RWPE1 (cell line): ENCODE data around the gene COL6A1.

ENCODE experiments used
- CTCF ChIA-PET: fragments of 350-600 bp; sonication (Branson Sonifier 250); formaldehyde crosslinking; extraction: SDS; loops from one replicate; lab custom pipeline; 2021; lab: Yijun Ruan, JAX
- POLR2A ChIA-PET: fragments of 400-600 bp; formaldehyde crosslinking; extraction: SDS; loops from one replicate; lab custom pipeline; 2020; ENCODE audit warnings: antibody characterized with exemption; ENCODE audit not compliant: low non-redundant PET; lab: Yijun Ruan, JAX
- DNase-seq: peaks from one replicate; pipeline ENCODE4 v3.0.0; 2012; ENCODE audit warnings: low spot score
- H3K27ac ChIP-seq: fragments of 450-650 bp; 2 replicates; pipeline ENCODE4 v1.5.1; 2017
- TF ChIP-seq, protein P1 (sequence below): fragments of 450-650 bp; conservative IDR thresholded peaks from 2 replicates; pipeline ENCODE4 v1.5.1; 2017; ENCODE audit warnings: low read depth, mild to moderate bottlenecking

The COL6A1 gene

DNA sequence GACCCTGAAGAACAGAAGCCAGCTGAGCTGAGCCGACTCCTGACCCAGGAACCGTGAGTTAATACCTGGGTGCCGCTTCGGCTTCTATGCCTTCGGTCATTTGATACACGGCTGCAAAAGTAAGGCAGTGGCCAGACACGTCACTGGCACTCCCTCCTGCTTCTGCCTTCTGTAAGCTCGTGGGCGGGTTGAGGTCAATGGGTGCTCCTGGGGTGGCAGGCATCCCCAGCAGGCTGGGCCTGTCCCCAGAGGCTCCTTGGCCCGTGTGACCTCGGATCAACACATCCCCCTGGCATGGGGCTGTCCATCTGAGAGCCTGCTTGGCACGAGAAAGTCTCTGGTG is 35.7 kb upstream of the COL6A1 start:
- H3K27ac ChIP-seq, result no peak overlapping the region
- ChIA-PET CTCF (no interaction called here), POLR2A (no interaction called here)
- TF ChIP-seq, protein P1, sequence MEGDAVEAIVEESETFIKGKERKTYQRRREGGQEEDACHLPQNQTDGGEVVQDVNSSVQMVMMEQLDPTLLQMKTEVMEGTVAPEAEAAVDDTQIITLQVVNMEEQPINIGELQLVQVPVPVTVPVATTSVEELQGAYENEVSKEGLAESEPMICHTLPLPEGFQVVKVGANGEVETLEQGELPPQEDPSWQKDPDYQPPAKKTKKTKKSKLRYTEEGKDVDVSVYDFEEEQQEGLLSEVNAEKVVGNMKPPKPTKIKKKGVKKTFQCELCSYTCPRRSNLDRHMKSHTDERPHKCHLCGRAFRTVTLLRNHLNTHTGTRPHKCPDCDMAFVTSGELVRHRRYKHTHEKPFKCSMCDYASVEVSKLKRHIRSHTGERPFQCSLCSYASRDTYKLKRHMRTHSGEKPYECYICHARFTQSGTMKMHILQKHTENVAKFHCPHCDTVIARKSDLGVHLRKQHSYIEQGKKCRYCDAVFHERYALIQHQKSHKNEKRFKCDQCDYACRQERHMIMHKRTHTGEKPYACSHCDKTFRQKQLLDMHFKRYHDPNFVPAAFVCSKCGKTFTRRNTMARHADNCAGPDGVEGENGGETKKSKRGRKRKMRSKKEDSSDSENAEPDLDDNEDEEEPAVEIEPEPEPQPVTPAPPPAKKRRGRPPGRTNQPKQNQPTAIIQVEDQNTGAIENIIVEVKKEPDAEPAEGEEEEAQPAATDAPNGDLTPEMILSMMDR, result no peak
- DNase-seq, result no peak

DNA sequence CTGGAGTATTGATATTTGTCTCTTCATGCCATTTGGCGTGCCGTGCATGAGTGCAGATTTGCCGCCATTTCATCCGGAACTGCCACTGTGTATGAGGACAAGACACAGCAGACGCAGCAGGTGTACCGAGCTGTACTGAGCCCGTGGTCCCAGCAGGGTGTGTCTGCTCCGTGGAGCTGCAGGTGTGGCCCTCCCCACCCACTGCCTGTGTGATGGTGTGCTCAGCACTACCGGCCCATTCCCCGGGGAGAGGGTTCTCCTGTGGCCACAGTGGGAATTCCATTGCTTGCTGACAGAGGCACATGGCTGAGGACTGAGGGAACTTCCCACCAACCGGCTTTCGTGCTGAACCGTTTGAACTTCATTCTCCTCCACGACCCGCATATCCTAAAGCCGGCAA is 34.3 kb upstream of the COL6A1 start:
- TF ChIP-seq, protein P1, result no peak
- no peak overlapping the region for H3K27ac ChIP-seq
- DNase-seq, result no peak
- ChIA-PET CTCF (no interaction called here), POLR2A (no interaction called here)

DNA sequence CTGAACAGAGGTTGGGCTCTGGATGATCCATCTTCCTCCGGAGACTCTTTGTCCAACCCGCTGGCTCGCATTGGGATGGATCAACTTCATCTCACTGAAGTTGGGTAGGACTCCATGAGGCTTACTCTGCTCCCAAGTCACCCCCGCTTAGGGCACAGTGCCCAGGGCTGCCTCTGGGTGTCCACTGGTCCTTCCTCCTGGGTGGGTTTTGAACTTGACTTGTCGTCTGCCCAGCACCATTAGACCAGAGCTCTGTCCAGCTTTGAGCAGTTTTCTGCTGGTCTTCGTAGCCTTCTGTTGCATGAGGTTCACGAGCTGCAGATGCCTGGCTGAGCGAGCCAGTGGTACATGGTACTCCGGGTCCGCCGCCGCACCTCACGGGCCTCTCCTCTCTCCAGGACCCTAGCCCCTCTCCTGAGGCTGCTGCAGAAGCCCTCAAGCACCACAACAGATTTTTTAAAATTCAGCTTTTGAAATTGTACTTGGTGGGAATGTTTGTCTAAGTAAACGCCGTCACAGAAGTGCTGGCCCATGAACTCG is 33.8 kb upstream of the COL6A1 start:
- DNase-seq, result no peak
- TF ChIP-seq, protein P1, result no peak
- CTCF ChIA-PET, result no interaction called here
- POLR2A ChIA-PET, result no interaction called here
- no peak overlapping the region for H3K27ac ChIP-seq

DNA sequence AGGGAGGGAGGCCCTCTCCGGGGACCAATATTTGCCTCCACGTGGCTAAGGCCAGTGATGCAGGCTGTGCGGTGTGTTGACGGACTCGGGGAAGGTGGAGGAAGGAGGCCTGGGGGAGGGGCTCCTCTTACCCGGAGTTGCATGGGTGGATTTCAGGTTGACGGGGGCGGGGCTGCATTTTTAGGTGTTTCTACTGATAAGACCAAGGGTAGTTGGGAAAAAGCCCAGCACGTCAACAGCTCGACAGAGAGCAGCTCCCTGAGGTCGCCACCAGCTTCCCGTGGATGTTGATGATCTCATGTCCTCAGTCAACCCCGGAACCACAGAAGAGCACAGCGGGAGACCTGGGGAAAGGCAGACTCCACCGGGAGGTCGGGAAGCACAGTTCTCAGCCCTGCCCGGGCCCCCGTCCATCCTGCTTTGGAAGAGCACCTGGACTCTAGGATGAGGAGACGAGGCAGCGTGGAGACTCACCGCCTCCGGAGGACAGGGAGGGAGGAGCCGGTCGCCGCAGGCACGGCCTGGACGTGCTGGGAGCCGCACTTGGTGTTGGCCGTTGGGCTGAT is 32.9 kb upstream of the COL6A1 start:
- DNase-seq, result no peak
- ChIA-PET CTCF (no interaction called here), POLR2A (no interaction called here)
- TF ChIP-seq, protein P1, result no peak
- peak overlapping the region; percentile 65 for H3K27ac ChIP-seq

DNA sequence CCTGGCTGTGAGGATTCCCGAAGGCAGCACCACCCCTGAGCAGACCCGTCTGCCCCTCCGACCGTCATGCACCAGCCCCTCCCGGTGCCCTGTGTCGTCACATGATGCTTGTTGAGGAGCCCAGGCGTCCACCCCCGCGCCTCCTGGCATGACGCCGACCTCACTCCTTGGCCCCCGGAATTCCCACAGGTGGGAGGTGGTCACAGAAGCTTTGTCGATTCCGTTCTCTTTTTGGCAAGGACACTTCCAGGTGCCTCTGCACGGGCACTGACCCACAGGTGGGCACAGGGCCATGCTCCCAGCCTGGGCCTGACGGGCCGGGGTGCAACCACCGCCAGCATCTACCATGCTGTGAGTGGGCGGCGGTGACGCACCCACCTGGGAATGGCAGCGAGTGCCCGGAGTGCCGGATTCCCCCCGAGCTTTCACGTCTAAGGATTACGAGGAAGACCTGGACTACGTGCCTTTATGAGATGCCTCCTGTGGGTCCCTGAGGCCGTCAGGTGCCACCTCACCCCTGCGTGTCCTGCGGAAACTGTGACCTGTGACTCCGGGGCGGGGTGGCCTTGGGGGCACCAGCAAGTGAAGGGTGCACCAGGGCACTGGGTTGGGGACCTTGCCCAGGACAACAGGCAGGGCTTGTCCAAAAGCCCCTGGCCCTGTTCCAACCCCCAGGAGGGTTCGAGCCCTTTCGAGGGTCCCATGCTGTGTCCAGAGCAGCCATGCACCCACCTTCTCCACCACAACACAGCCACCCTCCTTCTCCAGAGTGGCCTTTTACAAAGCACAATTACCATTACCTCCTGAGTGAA is 31.4 kb upstream of the COL6A1 start:
- H3K27ac ChIP-seq, result peak overlapping the region; percentile 65
- CTCF ChIA-PET, result no interaction called here
- POLR2A ChIA-PET, result interaction anchor here (0.6 kb wide), 1 partner anchor 29 kb away, joined by 3 read pairs; no protein-coding TSS in a partner anchor
- TF ChIP-seq, protein P1, result no peak
- peak; percentile 58 for DNase-seq

DNA sequence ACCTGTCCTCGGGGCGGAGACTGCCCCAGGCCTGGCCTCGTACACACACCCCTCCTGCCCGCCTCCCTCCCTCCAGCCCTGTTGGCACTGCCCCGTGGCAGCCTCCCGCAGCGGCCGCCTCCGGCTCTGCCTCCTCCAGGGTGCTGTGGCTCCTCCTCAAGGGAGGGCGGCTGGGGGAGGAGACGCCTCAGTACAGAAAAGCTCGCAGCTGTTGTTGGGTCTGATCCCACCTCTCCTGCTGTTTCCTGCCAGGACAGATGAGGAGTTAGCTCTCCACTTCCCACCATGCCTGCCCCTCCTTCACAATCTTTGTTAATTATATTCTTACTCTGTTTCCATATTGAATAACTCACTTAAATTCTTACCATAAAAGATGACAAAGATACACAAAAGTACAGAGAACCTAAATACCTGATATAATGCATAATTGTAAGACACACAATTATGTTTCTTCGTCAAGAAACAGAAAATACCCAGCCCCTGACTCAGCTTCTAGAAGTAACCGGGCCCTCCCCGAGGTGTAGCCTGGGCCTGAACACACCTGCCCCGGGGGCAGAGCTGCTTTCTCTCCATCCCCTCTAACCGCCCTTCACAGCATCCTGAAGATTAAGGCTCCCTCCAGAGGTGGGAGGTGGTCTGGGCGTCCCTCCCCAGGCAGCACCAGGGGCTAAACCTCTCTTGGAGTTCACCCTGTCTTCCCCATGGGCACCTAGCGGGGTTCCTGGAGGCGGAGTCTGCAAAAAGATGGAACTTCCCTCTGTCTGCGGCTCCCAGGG is 30.6 kb upstream of the COL6A1 start:
- DNase-seq, result peak; percentile 45
- CTCF ChIA-PET, result no interaction called here
- POLR2A ChIA-PET, result interaction anchor here (0.5 kb wide), 1 partner anchor 43 kb away, joined by 4 read pairs; no protein-coding TSS in a partner anchor
- H3K27ac ChIP-seq, result peak overlapping the region; percentile 65
- TF ChIP-seq, protein P1, result no peak
